GM19455 (cell line): Measurements from ENCODE around the gene NME5.
"Not testable (repeated sequence)": the region's sequence is repeated elsewhere in the genome, so short reads cannot be mapped to it uniquely, and the experiment has no call there.

Experiments used
- ATAC-seq: cut with Tn5 transposase; IDR thresholded peaks from one replicate; pipeline ENCODE4 v1.9.1; 2021; ENCODE audit not compliant: unreplicated experiment

The NME5 gene, protein sequence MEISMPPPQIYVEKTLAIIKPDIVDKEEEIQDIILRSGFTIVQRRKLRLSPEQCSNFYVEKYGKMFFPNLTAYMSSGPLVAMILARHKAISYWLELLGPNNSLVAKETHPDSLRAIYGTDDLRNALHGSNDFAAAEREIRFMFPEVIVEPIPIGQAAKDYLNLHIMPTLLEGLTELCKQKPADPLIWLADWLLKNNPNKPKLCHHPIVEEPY

DNA sequence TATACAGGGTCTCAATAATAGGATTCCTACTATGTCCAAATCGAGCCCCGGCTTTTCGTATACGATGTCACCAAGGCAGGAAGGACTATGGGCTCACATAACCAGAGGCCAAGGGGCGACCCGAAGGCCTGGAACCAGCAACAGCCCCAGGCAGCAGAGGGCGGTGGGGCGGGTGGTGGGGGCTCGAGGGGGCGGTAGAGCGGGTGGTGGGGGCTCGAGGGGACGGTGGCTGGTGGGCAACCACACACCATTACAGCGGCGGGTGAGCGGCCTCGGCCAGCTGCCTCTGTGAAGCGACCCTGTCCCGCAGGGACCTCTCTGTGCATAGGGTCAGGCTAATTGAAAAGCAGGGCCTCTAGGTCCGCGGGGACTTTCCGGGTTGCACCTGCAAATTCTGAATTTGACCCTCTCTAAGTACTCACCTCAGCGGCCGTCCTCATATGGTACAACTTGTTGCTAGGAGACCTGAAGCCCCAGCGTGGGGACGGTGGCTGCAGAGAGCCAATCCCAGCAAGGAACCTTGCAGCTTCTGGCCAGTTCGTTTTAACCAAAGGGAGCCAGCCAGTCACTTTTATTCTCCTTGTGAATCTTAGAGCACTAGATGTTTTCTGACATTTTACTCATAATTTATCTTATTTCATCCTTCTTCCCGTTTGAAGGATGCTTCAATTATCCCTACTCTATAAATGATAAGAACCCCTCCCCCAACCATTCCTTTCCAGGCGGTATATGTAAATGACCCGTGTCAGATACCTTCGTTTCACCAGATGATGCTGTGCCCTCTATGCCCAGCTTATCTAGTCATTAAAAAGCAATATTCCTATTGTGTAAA lies at the start of gene NME5:
NME5 (minus strand) TSS at position 480 of the 832 bp plus-strand sequence. CDS start 648 bp downstream, outside the sequence.
- ATAC-seq: no peak

DNA sequence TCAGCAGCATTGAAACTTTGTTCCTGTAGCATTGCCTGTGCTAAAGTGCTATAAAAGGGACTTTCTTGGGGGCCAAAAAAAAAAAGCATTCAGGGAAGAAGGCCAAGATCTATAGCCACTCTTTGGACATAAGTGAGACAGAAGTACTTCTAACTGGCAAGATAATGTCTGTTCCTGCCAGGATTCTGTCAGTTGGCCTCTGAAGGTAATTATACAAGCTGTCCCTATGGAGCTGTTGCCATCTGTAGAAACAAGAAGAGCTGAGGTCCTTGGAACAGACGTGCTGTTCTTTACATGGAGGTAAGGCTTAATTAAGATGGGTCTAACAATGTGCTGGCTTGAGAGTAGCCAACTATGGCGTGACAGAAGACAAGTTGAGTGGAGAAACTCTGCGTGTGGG lies 49.4 kb upstream of the NME5 start:
- ATAC-seq: no peak

DNA sequence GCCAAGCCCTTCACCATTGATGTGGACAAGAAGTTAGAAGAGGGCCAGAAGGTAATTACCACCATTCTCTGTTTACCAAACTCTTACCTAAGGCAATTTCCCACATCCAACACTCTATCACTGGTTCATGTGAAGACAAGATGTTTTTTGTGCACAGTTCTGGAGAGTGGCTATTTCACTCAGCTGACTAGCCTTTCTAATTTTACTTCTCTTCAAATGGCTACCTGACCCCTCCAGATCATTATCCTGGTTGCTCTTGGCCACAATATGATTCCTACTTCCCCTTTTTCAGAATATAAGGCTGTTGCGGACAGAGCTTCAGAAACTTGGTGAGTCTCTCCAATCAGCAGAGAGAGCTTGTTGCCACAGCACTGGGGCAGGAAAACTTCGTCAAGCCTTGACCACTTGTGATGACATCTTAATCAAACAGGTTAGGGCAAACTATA lies 46.8 kb upstream of the NME5 start:
- no peak for ATAC-seq

DNA sequence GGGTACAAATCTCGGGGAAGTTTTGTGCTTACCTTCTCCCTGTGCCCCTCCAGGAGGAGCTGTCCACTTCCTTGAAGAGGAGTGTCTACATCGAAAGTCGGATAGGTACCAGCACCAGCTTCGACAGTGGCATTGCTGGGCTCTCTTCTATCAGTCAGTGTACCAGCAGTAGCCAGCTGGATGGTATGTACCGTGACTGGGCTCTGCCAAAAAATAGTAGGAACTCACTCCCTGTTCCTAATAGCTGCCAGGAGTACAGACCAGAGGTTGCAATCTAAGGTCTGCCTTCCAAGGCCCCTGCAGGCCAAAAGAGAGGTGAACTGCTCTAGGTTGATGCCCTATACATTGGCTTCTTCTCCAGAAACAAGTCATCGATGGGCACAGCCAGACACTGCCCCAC lies 43.6 kb upstream of the NME5 start:
- no peak for ATAC-seq

DNA sequence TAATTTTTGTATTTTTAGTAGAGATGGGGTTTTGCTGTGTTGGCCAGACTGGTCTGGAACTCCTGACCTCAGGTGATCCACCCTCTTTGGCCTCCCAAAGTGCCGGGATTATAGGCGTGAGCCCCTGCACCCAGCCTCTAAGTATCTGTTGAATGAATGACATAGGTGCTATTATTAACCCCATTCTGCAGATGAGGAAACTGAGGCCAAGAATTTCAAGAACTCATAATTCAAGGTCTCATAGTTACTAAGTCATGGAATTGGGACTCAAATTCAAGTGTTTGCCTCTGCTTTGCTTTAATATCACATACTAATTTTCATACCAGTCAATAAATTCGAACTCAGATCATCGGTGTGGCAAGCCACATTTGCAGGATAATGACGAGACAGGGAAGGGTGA lies 41.6 kb upstream of the NME5 start:
- no peak for ATAC-seq

DNA sequence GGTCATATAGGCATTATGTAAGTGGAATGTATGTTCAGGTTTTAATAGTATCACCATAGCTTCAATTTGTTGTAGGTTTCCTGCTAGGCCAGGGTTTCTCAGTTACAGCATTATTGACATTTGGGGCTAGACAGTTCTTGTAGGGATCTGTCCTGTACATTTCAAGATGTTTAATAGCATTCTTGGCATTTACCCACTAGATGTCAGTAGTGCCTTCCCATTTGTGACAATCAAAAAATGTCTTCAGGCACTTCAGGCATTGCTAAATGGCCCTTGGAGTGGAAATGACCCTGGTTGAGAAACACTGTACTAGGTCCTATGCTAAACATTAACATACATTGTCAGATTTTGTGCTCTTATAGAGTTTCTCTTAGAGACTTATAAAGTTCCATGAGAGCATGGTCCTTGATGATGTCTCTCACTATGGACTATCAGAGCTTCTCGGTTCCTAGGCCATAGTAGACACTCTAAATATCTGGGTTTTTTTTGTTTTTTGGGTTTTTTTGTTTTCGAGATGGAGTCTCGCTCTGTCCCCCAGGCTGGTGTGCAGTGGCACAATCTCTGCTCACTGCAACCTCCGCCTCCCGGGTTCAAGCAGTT lies 41.1 kb upstream of the NME5 start:
- ATAC-seq: no peak

DNA sequence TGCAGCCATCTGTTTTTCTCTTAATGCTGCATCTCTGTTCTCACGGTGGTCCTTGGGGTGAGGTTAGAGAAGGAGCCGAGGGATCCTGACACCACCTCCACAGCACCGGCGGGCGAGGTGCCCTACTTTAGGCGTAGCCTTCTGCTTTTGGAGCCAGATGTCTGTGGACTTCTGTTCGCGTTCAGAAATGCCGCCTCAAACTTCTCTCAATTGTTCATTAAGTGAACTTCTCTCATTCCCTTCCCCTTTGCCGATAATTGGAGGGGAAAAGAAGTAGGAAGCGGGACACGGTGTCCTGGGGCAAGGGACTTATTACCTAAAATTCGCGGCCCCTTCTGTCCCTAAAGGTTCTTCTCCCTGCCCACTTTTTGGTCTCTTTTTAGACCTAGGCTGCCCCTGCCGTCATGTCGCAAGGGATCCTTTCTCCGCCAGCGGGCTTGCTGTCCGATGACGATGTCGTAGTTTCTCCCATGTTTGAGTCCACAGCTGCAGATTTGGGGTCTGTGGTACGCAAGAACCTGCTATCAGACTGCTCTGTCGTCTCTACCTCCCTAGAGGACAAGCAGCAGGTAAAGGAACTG lies 40.1 kb upstream of the NME5 start:
- no peak for ATAC-seq

DNA sequence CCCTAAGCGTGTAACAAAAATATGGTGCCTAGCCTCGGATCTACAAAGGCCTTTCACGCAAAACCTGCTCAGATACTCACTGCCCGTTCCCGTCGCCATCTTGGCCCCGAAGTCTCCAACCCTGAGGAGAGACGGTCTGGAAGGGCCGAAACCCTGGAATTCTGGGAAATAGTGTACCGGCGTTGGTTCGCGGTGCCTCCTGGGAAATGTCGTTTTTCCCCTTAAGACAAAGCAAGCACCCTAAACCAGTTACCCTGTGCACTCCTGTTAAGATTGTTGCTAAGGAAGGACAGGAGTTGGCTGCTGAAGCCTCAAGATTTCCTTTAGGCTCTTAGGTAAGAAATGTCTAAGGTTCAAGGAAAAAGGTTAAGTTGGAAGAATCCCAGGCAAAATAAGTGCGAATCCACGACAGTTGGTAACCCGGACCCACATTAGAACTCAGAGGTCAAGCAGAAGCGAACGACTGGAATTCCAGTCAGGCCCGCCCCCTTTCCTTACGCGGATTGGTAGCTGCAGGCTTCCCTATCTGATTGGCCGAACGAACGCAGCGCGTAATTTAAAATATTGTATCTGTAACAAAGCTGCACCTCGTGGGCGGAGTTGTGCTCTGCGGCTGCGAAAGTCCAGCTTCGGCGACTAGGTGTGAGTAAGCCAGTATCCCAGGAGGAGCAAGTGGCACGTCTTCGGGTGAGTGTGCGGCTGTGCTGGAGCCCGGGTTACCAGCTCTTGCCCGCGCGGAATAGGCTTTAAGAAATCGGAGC lies 39.5 kb upstream of the NME5 start, which contains the start of the genes BRD8 and KIF20A:
BRD8 (minus strand) TSS at position 115 of the 761 bp plus-strand sequence; CDS start at position 99, 16 bp downstream.
KIF20A (plus strand) TSS at position 597 of the 761 bp plus-strand sequence. CDS start 569 bp downstream, outside the sequence.
- peak; percentile 80 for ATAC-seq

DNA sequence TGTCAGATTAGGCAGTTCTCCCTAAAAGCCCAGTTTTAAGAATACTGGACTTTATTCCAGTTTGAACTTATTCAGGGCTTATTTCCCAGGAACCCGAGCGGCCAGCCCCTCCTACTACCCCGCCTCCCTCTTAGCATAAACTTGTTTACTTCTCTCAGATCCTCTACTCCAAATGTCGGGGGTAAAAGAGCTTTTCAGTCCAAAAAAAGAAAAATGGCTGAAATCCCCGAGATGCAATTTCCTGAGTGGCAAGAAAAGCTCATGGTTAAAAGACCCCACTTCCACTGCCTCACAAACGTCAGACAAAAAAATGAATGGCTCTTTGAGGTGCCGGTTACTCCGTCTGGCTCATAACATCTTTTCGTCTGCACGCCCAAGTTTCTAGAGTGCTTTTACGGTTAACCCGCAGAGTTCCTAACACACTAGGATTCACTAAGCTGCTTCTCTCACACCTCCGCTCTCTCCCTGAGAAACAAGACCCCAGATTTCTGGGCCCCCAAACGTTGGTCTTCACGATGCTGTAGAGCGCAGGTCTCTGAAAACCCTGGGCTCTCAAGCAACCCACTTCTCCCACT lies 38.8 kb upstream of the NME5 start:
- no peak for ATAC-seq

DNA sequence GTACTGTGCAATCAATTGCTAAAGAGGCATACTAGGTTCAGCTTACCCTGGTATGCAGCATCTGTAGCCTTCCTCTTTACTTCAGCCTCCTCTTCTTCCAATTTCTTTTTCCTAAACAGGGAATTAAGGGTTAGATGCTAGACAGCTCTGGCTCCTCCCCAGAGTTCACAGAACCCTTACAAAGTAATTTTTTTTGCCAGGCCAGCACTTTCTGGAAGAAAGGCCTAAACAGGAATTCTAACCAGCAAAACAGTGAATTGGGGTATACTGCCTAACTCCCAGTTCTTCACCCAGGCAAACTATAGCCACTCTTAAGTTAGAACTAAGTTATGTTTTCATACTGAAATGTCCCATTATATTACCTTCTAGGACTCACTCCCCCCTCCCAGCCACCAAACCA lies 31.1 kb upstream of the NME5 start:
- ATAC-seq: no peak

DNA sequence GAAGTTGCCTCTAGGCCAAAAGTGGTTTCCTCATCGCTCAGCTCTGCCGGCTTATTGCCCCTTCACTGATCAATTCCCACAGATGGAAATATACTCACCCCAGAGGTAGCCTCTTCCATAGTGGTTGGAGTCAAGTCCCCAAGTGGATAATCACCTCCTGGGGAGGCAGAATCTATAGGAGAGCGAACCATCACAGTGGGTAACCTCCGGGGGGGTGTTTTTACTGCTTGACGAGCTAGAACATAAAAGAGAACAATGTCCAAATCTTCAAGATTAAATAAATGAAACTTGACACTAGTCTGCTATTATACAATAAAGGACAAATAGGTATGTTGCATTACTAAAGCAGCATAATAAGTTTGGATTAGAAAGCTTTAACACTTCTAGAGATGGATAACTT lies 29.9 kb upstream of the NME5 start:
- no peak for ATAC-seq

DNA sequence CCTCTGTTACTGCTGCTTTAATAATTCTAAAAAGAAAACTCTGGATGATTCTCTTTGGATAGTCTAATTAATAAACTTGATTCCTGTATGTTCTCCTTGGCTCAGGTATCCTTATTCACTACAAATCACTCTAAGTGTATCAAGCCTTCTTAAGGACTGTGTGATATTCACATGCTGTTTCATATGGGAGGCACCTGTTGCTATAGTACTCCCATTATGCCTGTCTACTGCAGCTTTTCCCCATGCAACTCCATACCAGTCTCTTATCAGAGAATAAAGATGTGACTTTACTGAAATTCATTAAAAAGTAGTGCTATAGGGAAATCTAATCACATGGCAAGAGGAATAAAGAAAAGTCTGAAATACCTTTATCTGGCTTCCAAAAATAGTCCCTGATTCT lies 24.5 kb upstream of the NME5 start:
- no peak for ATAC-seq

DNA sequence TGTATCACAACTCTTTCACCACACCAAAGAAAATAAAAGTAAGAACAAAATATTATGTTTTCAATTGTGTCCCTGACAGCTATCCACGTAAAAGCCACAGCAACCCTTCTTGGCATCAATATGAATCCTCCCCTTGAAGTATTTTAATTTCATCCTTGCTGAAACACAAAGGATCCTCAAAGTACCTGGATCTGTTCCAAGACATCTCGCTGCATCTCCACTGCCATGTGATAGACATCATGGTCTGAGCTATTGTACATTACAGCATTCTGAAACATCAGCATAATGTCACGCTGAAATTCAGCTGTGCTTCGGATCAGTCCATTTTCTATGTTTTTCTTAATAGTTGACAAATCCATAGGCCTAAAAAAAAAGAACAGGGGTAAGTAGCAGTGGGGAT lies 21.5 kb upstream of the NME5 start:
- no peak for ATAC-seq

DNA sequence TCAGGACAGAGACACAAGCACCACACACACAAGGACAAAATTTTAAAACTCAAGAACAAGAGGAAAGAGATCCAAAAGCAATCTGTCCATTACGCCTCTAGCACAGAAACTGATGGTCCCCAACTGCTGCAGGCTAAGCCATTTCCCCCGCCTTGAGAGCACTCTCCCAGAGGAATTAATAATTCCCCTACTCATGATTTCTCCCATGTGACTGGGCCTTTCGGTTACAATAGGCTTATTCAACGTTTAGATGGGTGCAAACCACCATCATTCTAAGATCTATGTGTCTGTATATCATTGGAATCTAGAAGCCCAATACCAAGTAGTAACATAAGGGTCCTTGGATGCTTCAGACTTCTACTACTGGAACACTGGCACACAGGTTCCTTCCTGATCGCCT lies 20.4 kb upstream of the NME5 start:
- no peak for ATAC-seq

DNA sequence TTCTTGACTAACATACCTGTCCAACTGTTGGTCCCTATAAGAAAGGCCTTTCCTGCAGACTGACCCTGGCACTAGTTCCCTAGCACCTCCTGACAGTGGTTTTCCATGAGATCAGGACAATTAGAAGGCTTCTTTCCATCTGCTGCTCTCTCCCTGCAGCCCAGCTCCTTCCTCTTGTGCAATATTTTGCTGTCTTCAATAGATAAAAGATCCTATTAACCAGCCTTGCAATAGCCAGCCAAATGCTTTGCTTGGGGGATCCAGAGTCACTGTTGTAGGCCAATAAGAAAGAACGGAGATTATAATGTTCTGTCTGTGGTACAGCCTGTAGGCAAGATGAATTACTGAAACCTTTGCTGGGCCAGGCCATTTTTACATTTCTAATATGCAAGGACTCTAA lies 18.4 kb upstream of the NME5 start:
- ATAC-seq: no peak

DNA sequence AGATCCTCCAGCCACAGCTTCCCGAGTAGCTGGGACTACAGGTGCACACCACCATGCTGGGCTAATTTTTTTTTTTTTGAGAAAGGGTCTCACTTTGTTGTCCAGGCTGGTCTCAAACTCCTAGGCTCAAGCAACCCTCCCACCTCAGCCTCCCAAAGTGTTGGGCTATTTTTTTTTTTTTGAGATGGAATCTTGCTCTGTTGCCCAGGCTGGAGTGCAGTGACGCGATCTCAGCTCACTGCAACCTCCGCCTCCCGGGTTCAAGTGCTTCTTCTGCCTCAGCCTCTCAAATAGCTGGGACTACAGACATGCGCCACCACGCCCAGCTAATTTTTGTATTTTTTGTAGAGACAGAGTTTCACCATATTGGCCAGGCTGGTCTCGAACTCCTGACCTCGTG lies 16.7 kb upstream of the NME5 start:
- not testable (repeated sequence) for ATAC-seq

DNA sequence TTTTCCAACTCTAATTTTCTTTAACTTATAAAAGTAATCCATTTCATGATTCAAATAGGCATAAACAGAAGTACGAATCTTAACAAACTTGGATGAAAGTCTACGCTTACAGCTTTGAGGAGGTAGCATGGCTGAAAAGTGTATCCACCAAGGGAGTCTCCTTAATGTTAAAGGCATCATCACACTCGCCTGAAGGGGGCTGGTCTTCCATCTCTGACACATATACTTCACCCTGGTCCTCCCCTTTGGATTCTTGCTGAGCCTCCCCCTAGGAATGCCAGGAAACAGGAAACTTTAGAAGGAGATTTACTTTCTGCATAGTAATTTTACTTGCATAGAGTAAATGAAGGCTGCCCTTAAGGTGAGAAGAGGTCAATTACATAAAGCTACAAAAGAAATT lies 10.3 kb upstream of the NME5 start:
- ATAC-seq: no peak

DNA sequence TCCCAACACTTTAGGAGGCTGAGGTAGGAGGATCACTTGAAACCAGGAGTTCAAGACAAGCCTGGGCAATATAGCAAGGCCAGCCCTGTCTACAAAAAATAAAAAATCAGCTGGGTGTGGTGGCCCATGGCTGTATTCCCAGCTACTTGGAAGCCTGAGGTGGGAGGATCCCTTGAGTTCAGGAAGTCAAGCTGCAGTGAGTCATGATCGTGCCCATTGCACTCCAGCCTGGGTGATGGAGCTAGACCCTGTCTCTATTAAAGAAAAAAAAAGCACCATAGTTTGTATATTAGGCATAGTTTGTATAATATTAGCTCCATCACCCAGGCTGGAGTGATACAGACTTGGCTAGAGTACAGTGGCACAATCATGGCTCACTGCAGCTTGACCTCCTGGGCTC lies 9.6 kb upstream of the NME5 start:
- no peak for ATAC-seq

DNA sequence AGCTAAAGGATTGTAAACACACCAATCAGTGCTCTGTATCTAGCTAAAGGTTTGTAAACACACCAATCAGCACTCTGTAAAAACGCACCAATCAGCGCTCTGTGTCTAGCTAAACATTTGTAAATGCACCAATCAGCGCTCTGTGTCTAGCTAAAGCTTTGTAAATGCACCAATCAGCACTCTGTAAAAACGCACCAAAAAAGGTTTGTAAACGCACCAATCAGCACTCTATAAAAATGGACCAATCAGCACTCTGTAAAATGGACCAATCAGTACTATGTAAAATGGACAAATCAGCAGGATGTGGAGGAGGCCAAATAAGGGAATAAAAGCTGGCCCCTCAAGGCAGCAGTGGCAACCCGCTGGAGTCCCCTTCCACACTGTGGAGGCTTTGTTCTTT lies 4.3 kb upstream of the NME5 start:
- not testable (repeated sequence) for ATAC-seq

DNA sequence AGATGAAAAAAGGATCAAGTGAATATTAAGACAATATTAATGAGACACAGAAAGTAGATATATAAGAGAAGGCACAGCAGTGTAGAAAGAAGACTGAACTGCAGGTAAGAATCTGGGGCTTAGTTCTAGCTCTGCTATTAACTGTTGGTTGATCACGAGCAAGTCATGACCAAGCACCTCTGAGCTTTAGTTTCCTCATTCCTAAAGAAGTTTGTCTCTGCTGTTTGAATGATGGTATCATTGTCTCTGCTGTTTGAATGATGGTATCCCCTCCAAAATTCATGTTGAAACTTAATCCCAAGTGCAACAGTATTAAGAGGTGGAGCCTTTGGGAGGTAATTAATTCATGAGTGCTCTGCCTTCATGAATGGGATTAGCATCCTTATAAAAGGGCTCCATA lies 2.5 kb upstream of the NME5 start:
- no peak for ATAC-seq
